ENCODE measurements around the gene MORN1.
A peak's percentile ranks its signal among the peaks of the same experiment; 100 is the strongest.

MORN1 gene

GRCh38 chr1:2418791-2419320, 27.5 kb upstream of the MORN1 start:
- DNase-seq = no peak

GRCh38 chr1:2417833-2418225, 26.5 kb upstream of the MORN1 start:
- no peak for DNase-seq

GRCh38 chr1:2417083-2417832, 25.9 kb upstream of the MORN1 start:
- no peak for DNase-seq

GRCh38 chr1:2416403-2416802, 25.0 kb upstream of the MORN1 start:
- DNase-seq = no peak

- no peak for DNase-seq
These were observed 24.5 kb upstream of the MORN1 start for GRCh38 chr1:2415801-2416208.

GRCh38 chr1:2415337-2415736, 24.0 kb upstream of the MORN1 start:
- no peak for DNase-seq

- peak in 1 of 2 experiments; percentile 26 for DNase-seq
These were observed 23.1 kb upstream of the MORN1 start for GRCh38 chr1:2414297-2414958.

GRCh38 chr1:2413495-2414296, 22.3 kb upstream of the MORN1 start:
- DNase-seq = no peak

GRCh38 chr1:2412773-2413494, 21.6 kb upstream of the MORN1 start:
- DNase-seq = no peak

GRCh38 chr1:2412395-2412772, 21.0 kb upstream of the MORN1 start, which contains the start of gene PEX10:
Gene PEX10, minus strand, starts transcription at chr1:2412564. Its CDS starts 62 bp downstream, at chr1:2412502.
- DNase-seq = peak; percentile 66 to 80

- DNase-seq = no peak
These were observed 20.5 kb upstream of the MORN1 start for GRCh38 chr1:2411801-2412394.

GRCh38 chr1:2409745-2410144, 18.4 kb upstream of the MORN1 start:
- DNase-seq = no peak

- no peak for DNase-seq
These were observed 17.5 kb upstream of the MORN1 start for GRCh38 chr1:2408859-2409276.

- DNase-seq = no peak
These were observed 17.1 kb upstream of the MORN1 start for GRCh38 chr1:2408456-2408855.

- no peak for DNase-seq
These were observed 16.6 kb upstream of the MORN1 start for GRCh38 chr1:2407991-2408275.

- DNase-seq = no peak
These were observed 16.0 kb upstream of the MORN1 start for GRCh38 chr1:2407166-2407990.

GRCh38 chr1:2406451-2407041, 15.2 kb upstream of the MORN1 start:
- no peak for DNase-seq

- DNase-seq = no peak
These were observed 14.4 kb upstream of the MORN1 start for GRCh38 chr1:2405588-2406295.

GRCh38 chr1:2404890-2405511, 13.6 kb upstream of the MORN1 start:
- DNase-seq = no peak

Measured in cerebellar nuclear complex (tissue), 1 donor.